ENCODE measurements around the gene FAM53B.

FAM53B gene

GRCh38 chr10:124598773-124599587, 145.2 kb downstream of the FAM53B start:
- ATAC-seq = no peak
- TF ChIP-seq OSR1 (CRISPR knock-in tag; IDR thresholded peaks at IDR 0.05) = no peak
- no peak for TF ChIP-seq TSHZ2 (CRISPR knock-in tag; IDR thresholded peaks at IDR 0.05)
- TF ChIP-seq ARNTL (CRISPR knock-in tag; IDR thresholded peaks at IDR 0.05; ENCODE audit: borderline replicate concordance, low read depth) = no peak
- TF ChIP-seq GLIS3 (CRISPR knock-in tag; IDR thresholded peaks at IDR 0.05) = no peak
- TF ChIP-seq, protein P1, sequence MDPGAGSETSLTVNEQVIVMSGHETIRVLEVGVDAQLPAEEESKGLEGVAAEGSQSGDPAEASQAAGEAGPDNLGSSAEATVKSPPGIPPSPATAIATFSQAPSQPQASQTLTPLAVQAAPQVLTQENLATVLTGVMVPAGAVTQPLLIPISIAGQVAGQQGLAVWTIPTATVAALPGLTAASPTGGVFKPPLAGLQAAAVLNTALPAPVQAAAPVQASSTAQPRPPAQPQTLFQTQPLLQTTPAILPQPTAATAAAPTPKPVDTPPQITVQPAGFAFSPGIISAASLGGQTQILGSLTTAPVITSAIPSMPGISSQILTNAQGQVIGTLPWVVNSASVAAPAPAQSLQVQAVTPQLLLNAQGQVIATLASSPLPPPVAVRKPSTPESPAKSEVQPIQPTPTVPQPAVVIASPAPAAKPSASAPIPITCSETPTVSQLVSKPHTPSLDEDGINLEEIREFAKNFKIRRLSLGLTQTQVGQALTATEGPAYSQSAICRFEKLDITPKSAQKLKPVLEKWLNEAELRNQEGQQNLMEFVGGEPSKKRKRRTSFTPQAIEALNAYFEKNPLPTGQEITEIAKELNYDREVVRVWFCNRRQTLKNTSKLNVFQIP (CRISPR knock-in tag; IDR thresholded peaks at IDR 0.05; ENCODE audit: borderline replicate concordance, low read depth) = no peak
- no peak for TF ChIP-seq ZNF8 (CRISPR knock-in tag; IDR thresholded peaks at IDR 0.05)
- TF ChIP-seq TOX (CRISPR knock-in tag; IDR thresholded peaks at IDR 0.05; ENCODE audit: borderline replicate concordance) = no peak
- no peak for TF ChIP-seq ZNF70 (CRISPR knock-in tag; IDR thresholded peaks at IDR 0.05)
- TF ChIP-seq ZC3H10 (CRISPR knock-in tag; IDR thresholded peaks at IDR 0.05) = no peak
- no peak for TF ChIP-seq ZFP30 (CRISPR knock-in tag; IDR thresholded peaks at IDR 0.05)
- TF ChIP-seq ISL1 (CRISPR knock-in tag; IDR thresholded peaks at IDR 0.05) = no peak
- no peak for TF ChIP-seq TCF4 (CRISPR knock-in tag; IDR thresholded peaks at IDR 0.05; ENCODE audit: borderline replicate concordance)

DNA sequence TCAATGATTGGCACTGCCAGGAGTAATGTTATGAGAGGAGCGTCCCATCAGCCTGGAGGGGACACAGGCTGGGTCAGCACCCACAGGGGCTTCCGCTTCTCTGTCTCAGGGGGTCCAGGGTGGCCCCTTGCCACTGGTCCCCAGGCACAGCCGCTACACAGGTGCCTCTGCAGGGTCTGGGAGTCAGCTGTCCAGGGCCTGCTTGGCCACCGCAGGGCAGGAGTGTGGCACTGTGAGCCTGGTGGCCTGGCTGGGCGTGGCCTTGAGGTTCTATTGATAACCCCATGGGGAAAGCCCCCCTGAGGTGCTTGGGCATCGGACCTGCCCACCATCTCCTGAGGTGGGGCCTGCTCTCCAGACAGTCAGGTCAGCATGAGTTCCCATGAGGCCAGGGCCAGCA, 146.0 kb downstream of the FAM53B start:
- ATAC-seq = no peak
- TF ChIP-seq, protein P2, sequence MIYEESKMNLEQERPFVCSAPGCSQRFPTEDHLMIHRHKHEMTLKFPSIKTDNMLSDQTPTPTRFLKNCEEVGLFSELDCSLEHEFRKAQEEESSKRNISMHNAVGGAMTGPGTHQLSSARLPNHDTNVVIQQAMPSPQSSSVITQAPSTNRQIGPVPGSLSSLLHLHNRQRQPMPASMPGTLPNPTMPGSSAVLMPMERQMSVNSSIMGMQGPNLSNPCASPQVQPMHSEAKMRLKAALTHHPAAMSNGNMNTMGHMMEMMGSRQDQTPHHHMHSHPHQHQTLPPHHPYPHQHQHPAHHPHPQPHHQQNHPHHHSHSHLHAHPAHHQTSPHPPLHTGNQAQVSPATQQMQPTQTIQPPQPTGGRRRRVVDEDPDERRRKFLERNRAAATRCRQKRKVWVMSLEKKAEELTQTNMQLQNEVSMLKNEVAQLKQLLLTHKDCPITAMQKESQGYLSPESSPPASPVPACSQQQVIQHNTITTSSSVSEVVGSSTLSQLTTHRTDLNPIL (CRISPR knock-in tag; IDR thresholded peaks at IDR 0.05; ENCODE audit: low read depth) = no peak
- TF ChIP-seq ZNF8 (CRISPR knock-in tag; IDR thresholded peaks at IDR 0.05) = no peak
- TF ChIP-seq ZNF565 (CRISPR knock-in tag; conservative IDR thresholded peaks at IDR 0.05; ENCODE audit: low read depth) = no peak
- TF ChIP-seq GLIS3 (CRISPR knock-in tag; IDR thresholded peaks at IDR 0.05) = no peak
- TF ChIP-seq CSDC2 (CRISPR knock-in tag; IDR thresholded peaks at IDR 0.05) = no peak
- no peak for TF ChIP-seq ZC3H10 (CRISPR knock-in tag; IDR thresholded peaks at IDR 0.05)
- no peak for TF ChIP-seq ISL1 (CRISPR knock-in tag; IDR thresholded peaks at IDR 0.05)
- TF ChIP-seq BACH2 (CRISPR knock-in tag; IDR thresholded peaks at IDR 0.05; ENCODE audit: borderline replicate concordance) = no peak
- TF ChIP-seq CSRNP3 (CRISPR knock-in tag; IDR thresholded peaks at IDR 0.05) = no peak
- no peak for TF ChIP-seq PATZ1 (CRISPR knock-in tag; IDR thresholded peaks at IDR 0.05; ENCODE audit: borderline replicate concordance)
- no peak for TF ChIP-seq PPARA (CRISPR knock-in tag; IDR thresholded peaks at IDR 0.05; ENCODE audit: borderline replicate concordance)

GRCh38 chr10:124597846-124598165, 146.4 kb downstream of the FAM53B start:
- TF ChIP-seq, protein P2 (CRISPR knock-in tag; IDR thresholded peaks at IDR 0.05; ENCODE audit: low read depth) = no peak
- no peak for TF ChIP-seq ZNF8 (CRISPR knock-in tag; IDR thresholded peaks at IDR 0.05)
- no peak for TF ChIP-seq ZNF70 (CRISPR knock-in tag; IDR thresholded peaks at IDR 0.05)
- TF ChIP-seq ZC3H10 (CRISPR knock-in tag; IDR thresholded peaks at IDR 0.05) = no peak
- TF ChIP-seq, protein P1 (CRISPR knock-in tag; IDR thresholded peaks at IDR 0.05; ENCODE audit: borderline replicate concordance, low read depth) = no peak
- no peak for TF ChIP-seq PATZ1 (CRISPR knock-in tag; IDR thresholded peaks at IDR 0.05; ENCODE audit: borderline replicate concordance)
- TF ChIP-seq ZNF565 (CRISPR knock-in tag; conservative IDR thresholded peaks at IDR 0.05; ENCODE audit: low read depth) = no peak
- no peak for TF ChIP-seq ARNTL (CRISPR knock-in tag; IDR thresholded peaks at IDR 0.05; ENCODE audit: borderline replicate concordance, low read depth)
- ATAC-seq = no peak

Data from SK-N-SH treated with all-trans-retinoic acid at 6 μM for 48 hours (cell line).